K562 (cell line): ENCODE measurements around the gene MRFAP1. TPM values are rescaled to one million over a fixed set of nuclear protein-coding genes. Genes with fewer than 3 reads are reported as not detected.
A peak's percentile ranks its signal among the peaks of the same experiment; 100 is the strongest.

ENCODE experiments used
- CBFA2T3 ChIP-seq: fragments of 450-650 bp; IDR thresholded peaks from 2 replicates; pipeline ENCODE4 v1.6.1; 2017
- ZNF318 ChIP-seq, 2 experiments: fragments of 450-650 bp; IDR thresholded peaks; 2 replicates each; pipeline ENCODE4 v1.6.1; 2016; ENCODE audit warnings: mild to moderate bottlenecking in 2 of 2, borderline replicate concordance in 1 of 2, low read depth in 1 of 2, moderate library complexity in 1 of 2
- polyA plus RNA-seq, 8 experiments: library from polyadenylated mRNA; depleted of rRNA in 4 of 8; stranded (reverse) in 5 of 8; unstranded in 3 of 8; fragments of >200 nt; fragmentation: Nextera tagmentation in 2 of 8; fragmentation: Illumina TruSeq in 1 of 8; extraction: Ambion mirVana in 2 of 8; extraction: Trizol in 1 of 8; gene quantifications; 2 replicates each; pipeline versions ENCODE4 v1.2.1 to v1.2.3, GENCODE V29; 2011 to 2014; ENCODE audit warnings: inconsistent platforms in 1 of 8, missing spikeins in 1 of 8
- total RNA-seq, 7 experiments: library from RNA; depleted of rRNA in 6 of 7; stranded (reverse); fragments of >200 nt in 6 of 7; fragmentation: Illumina TruSeq in 2 of 7; extraction: Trizol in 2 of 7; gene quantifications; 2 replicates each; pipeline versions ENCODE4 v1.2.1 to v1.2.3, GENCODE V29; 2011 to 2021; ENCODE audit warnings: low replicate concordance in 1 of 7
- TF ChIP-seq, protein P1 (sequence below), 2 experiments: IDR thresholded peaks; 2 replicates each; pipeline ENCODE4 v1.6.1; 2011; ENCODE audit warnings: borderline replicate concordance in 1 of 2, control low read depth in 1 of 2, low read depth in 1 of 2, low read length in 1 of 2, mild to moderate bottlenecking in 1 of 2, mixed read lengths in 1 of 2, moderate library complexity in 1 of 2; ENCODE audit not compliant: insufficient read depth in 1 of 2, insufficient read length in 1 of 2, poor library complexity in 1 of 2, severe bottlenecking in 1 of 2; ENCODE audit errors: extremely low read depth in 1 of 2

The MRFAP1 gene
- total and polyA plus RNA-seq, 9 of the 15 experiments (the other 6 are each of a cell fraction or from before 2014, with no cell fraction given), result 46.0 to 270 (median 151) TPM

- TF ChIP-seq, protein P1, sequence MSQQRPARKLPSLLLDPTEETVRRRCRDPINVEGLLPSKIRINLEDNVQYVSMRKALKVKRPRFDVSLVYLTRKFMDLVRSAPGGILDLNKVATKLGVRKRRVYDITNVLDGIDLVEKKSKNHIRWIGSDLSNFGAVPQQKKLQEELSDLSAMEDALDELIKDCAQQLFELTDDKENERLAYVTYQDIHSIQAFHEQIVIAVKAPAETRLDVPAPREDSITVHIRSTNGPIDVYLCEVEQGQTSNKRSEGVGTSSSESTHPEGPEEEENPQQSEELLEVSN (IDR thresholded peaks at IDR 0.05; ENCODE audit: borderline replicate concordance in 1 of 2, extremely low read depth in 1 of 2, insufficient read depth in 1 of 2, insufficient read length in 1 of 2, low read depth in 1 of 2, low read length in 1 of 2, poor library complexity in 1 of 2, severe bottlenecking in 1 of 2), result no peak
- peak; percentile 54 for TF ChIP-seq CBFA2T3
- no peak for TF ChIP-seq ZNF318 (IDR thresholded peaks at IDR 0.05; ENCODE audit: borderline replicate concordance in 1 of 2, low read depth in 1 of 2)
These were observed 40.0 kb downstream of the MRFAP1 start (continued) for GRCh38 chr4:6680372-6681034.
